Stomach (tissue), 9 donors: ENCODE measurements around the gene CLEC1A. TPM values are rescaled to one million over a fixed set of nuclear protein-coding genes. Genes with fewer than 3 reads are reported as not detected.
"Not testable (repeated sequence)": the region's sequence is repeated elsewhere in the genome, so short reads cannot be mapped to it uniquely, and the experiment has no call there.

Experiments
- DNase-seq, 2 donors: peaks; one replicate each; pipeline versions ENCODE4 v3.0.0 to v3.0.0-alpha.2; 2013 to 2019
- H3K27ac ChIP-seq, 5 donors: fragments of 200-600 bp in 4 of 5; sonication (generic) in 4 of 5; one replicate each; pipeline ENCODE4 v1.5.1; 2013 to 2019; ENCODE audit warnings: mild to moderate bottlenecking in 1 of 5, moderate library complexity in 1 of 5
- H3K27me3 ChIP-seq, 3 donors: fragments of 200-600 bp; sonication (generic); one replicate each; pipeline ENCODE4 v1.5.1; 2017 to 2019; ENCODE audit warnings: mixed run types in 1 of 3
- H3K36me3 ChIP-seq, 4 donors: fragments of 200-600 bp; sonication (generic); 1 replicate in 3 of 4; 2 replicates in 1 of 4; pipeline ENCODE4 v1.5.1; 2016 to 2019
- H3K4me1 ChIP-seq, 4 donors: fragments of 200-600 bp; sonication (generic); one replicate each; pipeline ENCODE4 v1.5.1; 2016 to 2019
- H3K4me3 ChIP-seq, 4 donors: fragments of 200-600 bp; sonication (generic) in 3 of 4; one replicate each; pipeline ENCODE4 v1.5.1; 2016 to 2019; ENCODE audit warnings: mild to moderate bottlenecking in 1 of 4
- H3K9me3 ChIP-seq, 4 donors: fragments of 200-600 bp; sonication (generic); one replicate each; pipeline ENCODE4 v1.5.1; 2016 to 2019
- EP300 ChIP-seq: sonication (generic); formaldehyde crosslinking; IDR thresholded peaks from one replicate; pipeline ENCODE4 v1.6.1; 2017; ENCODE audit warnings: antibody characterized with exemption
- POLR2A ChIP-seq, 4 donors: fragments of 450-650 bp; IDR thresholded peaks; one replicate each; pipeline ENCODE4 v1.6.1; 2016; ENCODE audit warnings: antibody characterized with exemption in 4 of 4, control low read depth in 2 of 4, mild to moderate bottlenecking in 1 of 4, moderate library complexity in 1 of 4
- POLR2AphosphoS5 ChIP-seq, 3 donors: sonication (generic); formaldehyde crosslinking; IDR thresholded peaks; one replicate each; pipeline ENCODE4 v1.6.1; 2016; ENCODE audit warnings: antibody characterized with exemption in 3 of 3
- WGBS, 5 donors: extraction: QIAGEN DNeasy Blood & Tissue Kit in 3 of 5; methylation state at CpG; one replicate each; pipeline versions ENCODE4 v1.1.5 to v1.1.7; 2013 to 2018; 5-methylcytosine and 5-hydroxymethylcytosine counted together
- intact Hi-C: fragments of 100-400 bp; cut with DNase I; formaldehyde crosslinking; loops from one replicate; pipeline ENCODE4 v1.15.1; 2023; ENCODE audit warnings: low total_unique reads
- polyA plus RNA-seq, 3 donors: library from polyadenylated mRNA; stranded (reverse); fragments of 200-250 nt; gene quantifications; one replicate each; pipeline ENCODE4 v1.2.3, GENCODE V29; 2013
- total RNA-seq, 5 donors: library from RNA; depleted of rRNA; stranded (reverse); fragments of >200 nt; gene quantifications; one replicate each; pipeline versions ENCODE4 v1.1.0 to v1.2.3, GENCODE V29; 2014 to 2016
- TF ChIP-seq, protein P1 (sequence below), 7 experiments: fragments of 450-650 bp in 4 of 7; fragments of 200-600 bp in 3 of 7; sonication (generic) in 3 of 7; IDR thresholded peaks; one replicate each; pipeline ENCODE4 v1.5.1; 2016 to 2019; ENCODE audit warnings: antibody characterized with exemption in 7 of 7, control low read depth in 2 of 7, mild to moderate bottlenecking in 1 of 7
- donor health status: healthy with polysubstance abuse.
- donor health status: Bipolar disorder and iron deficiency.
- donor health status: healthy.

CLEC1A gene
- total and polyA plus RNA-seq, 8 donors = 0.46 to 4.6 (median 0.96) TPM; not detected in 2

DNA sequence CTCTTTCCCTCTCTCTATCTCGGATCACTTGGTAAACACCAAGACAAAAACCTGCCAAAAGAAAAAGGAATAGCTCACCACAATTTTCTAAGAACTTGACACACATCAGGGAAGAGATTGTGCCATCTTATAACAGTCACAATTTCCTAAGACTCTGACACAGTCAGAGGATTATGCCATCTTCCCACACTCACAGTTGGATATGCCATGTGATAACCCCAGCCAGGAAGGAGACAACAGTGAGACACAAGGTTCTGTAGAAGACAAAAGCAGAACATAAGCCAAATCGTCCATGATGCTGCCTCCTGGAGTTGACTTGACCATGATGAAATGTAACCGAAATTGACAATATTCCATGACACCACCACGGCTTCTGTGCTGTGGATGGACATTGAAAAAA is 71.1 kb downstream of the CLEC1A start:
- no peak overlapping the region for H3K4me3 ChIP-seq
- H3K36me3 ChIP-seq = no peaks in the 10 kb centered on the region
- peak overlapping the region in 1 of 5 donors; percentile 14 for H3K27ac ChIP-seq
- TF ChIP-seq POLR2AphosphoS5 (IDR thresholded peaks at IDR 0.05) (no peak), EP300 (no peak)
- no peaks in the 10 kb centered on the region for H3K4me1 ChIP-seq
- 55 to 65% (median 57%) methylated on average over 4 of the region's 4 CpGs for WGBS, 5 donors
- no peaks in the 10 kb centered on the region for H3K27me3 ChIP-seq
- no peak for DNase-seq
- H3K9me3 ChIP-seq = no peaks in the 10 kb centered on the region
- intact Hi-C loops = no loop called here

DNA sequence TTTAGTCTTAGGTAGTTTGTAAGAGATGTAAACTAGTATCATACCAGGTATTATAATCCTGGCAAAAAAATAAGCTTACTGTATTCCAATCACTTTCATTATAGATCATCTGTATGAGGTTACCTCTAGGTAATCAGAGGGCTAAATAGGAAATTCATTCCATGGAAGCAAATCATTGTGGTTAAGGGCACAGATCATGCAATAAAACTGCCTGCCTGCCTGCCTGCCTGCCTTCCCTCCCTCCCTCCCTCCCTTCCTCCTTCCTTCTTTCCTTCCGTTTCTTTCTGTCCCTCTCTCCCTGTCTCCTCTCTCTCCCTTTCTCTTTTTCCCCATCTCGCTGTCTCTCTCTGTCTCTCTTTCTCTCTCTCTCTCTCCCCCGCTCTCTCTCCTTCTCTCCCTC is 71.5 kb downstream of the CLEC1A start:
- intact Hi-C loops = no loop called here

DNA sequence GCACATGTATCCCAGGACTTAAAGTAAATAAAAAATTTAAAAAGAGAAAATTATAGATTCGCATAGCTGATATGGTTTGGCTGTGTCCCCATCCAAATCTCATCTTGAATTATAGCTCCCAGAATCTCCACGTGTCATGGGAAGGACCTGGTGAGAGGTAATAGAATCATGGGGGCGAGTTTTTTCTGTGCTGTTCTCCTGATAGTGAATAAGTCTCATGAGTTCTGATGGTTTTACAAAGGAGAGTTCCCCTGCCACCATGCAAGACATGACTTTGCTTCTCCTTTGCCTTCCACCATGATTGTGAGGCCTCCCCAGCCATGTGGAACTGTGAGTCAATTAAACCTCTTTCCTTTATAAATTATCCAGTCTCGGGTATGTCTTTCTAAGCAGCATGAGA is 72.1 kb downstream of the CLEC1A start:
- WGBS, 5 donors = 80 to 93% (median 85%) methylated on average over 4 of the region's 4 CpGs
- H3K27ac ChIP-seq, H3K9me3 ChIP-seq, intact Hi-C loops, H3K4me1 ChIP-seq, H3K27me3 ChIP-seq, H3K36me3 ChIP-seq, DNase-seq, H3K4me3 ChIP-seq: not testable (repeated sequence)

More for the DNA sequence above, 71.5 kb downstream of the CLEC1A start:
- no peak for DNase-seq
- Histone ChIP-seq H3K27me3 (no peaks in the 10 kb centered on the region), H3K9me3 (no peaks in the 10 kb centered on the region), H3K4me3 (no peak overlapping the region), H3K4me1 (no peaks in the 10 kb centered on the region), H3K36me3 (no peaks in the 10 kb centered on the region), H3K27ac (peak overlapping the region in 1 of 5 donors; percentile 14)
- TF ChIP-seq, protein P1, sequence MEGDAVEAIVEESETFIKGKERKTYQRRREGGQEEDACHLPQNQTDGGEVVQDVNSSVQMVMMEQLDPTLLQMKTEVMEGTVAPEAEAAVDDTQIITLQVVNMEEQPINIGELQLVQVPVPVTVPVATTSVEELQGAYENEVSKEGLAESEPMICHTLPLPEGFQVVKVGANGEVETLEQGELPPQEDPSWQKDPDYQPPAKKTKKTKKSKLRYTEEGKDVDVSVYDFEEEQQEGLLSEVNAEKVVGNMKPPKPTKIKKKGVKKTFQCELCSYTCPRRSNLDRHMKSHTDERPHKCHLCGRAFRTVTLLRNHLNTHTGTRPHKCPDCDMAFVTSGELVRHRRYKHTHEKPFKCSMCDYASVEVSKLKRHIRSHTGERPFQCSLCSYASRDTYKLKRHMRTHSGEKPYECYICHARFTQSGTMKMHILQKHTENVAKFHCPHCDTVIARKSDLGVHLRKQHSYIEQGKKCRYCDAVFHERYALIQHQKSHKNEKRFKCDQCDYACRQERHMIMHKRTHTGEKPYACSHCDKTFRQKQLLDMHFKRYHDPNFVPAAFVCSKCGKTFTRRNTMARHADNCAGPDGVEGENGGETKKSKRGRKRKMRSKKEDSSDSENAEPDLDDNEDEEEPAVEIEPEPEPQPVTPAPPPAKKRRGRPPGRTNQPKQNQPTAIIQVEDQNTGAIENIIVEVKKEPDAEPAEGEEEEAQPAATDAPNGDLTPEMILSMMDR (IDR thresholded peaks at IDR 0.05) = no peak
- no peak for TF ChIP-seq POLR2A (IDR thresholded peaks at IDR 0.05)
- TF ChIP-seq EP300 = no peak
- no peak for TF ChIP-seq POLR2AphosphoS5 (IDR thresholded peaks at IDR 0.05)
- 73 to 81% (median 79%) methylated on average over 3 of the region's 3 CpGs for WGBS, 5 donors

DNA sequence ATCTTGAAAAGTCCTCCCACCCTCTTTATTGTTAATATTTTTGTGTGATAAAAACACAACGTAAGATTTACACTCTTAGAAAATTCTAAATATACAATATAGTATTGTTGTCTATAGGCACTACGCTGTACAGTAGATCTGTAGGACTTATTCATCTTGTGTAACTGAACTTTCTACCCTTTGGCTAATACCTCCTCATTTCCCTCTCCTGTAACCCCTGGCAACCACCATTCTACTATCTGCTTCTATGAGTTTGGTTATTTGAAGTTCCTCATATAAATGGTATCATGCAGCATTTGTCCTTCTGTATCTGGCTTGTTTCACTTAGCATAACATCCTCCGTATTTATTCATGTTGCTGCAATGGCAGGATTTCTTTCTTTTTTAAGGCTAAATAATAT is 73.5 kb downstream of the CLEC1A start:
- H3K27ac ChIP-seq = no peak overlapping the region
- intact Hi-C loops = no loop called here

DNA sequence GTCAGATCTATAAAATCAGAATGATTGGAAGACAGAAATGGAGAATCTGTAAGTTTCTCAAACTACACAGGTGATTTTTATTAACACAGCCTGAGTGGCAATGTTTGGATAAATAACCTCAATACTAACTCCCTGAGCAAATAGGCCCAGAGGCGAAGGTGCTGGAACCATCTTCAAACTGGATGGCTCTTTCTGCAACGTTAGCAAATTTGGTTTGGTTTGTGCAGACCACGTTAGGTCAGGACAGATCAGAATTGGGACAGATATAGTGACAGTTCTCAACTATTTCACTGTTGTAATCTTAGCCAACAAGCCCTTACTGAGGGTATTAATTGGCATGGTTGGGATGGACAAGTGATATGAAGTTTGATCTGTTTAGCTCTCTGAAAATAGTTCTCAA is 77.4 kb downstream of the CLEC1A start:
- WGBS, 5 donors = 53 to 83% (median 77%) methylated on average over 3 of the region's 3 CpGs
- H3K4me3 ChIP-seq = no peak overlapping the region
- intact Hi-C loops = no loop called here
- no peaks in the 10 kb centered on the region for H3K27me3 ChIP-seq
- TF ChIP-seq POLR2A (IDR thresholded peaks at IDR 0.05) = no peak
- no peak for TF ChIP-seq EP300
- TF ChIP-seq, protein P1 (IDR thresholded peaks at IDR 0.05) = no peak
- no peak for TF ChIP-seq POLR2AphosphoS5 (IDR thresholded peaks at IDR 0.05)
- no peaks in the 10 kb centered on the region for H3K9me3 ChIP-seq
- DNase-seq = no peak
- H3K36me3 ChIP-seq = no peaks in the 10 kb centered on the region
- no peak overlapping the region for H3K27ac ChIP-seq
- peaks cover 0 to 11% (median 2%) of the 10 kb centered on the region in 4 donors for H3K4me1 ChIP-seq

More for the DNA sequence above, 73.5 kb downstream of the CLEC1A start:
- Histone ChIP-seq H3K4me3 (no peak overlapping the region), H3K27me3 (no peaks in the 10 kb centered on the region), H3K36me3 (no peaks in the 10 kb centered on the region), H3K4me1 (no peaks in the 10 kb centered on the region), H3K9me3 (no peaks in the 10 kb centered on the region)
- 59 to 91% (median 90%) methylated on average over 3 of the region's 3 CpGs for WGBS, 5 donors
- TF ChIP-seq POLR2A (IDR thresholded peaks at IDR 0.05) (no peak), EP300 (no peak), POLR2AphosphoS5 (IDR thresholded peaks at IDR 0.05) (no peak)
- TF ChIP-seq, protein P1 (IDR thresholded peaks at IDR 0.05) = no peak
- DNase-seq = no peak

Other genes with a start within 250 kb of the CLEC1A start
- 10 to 100 TPM in 2 of 5 donors, 1 to 10 TPM in 1, under 1 TPM in 2; 0.87 to 30.1 (median 1.2) TPM for gene CLEC2B, start 229.6 kb downstream of the CLEC1A start, total RNA-seq
- 10 to 100 TPM in 2 of 3 donors, 1 to 10 TPM in 1; 8.6 to 10.8 (median 10.7) TPM for gene CLEC2B, start 229.6 kb downstream of the CLEC1A start, polyA plus RNA-seq
- gene KLRF2, start 217.5 kb downstream of the CLEC1A start, total RNA-seq = not detected
- not detected for gene KLRF2, start 217.5 kb downstream of the CLEC1A start, polyA plus RNA-seq
- gene CLEC2A, start 166.6 kb downstream of the CLEC1A start, total RNA-seq = not detected
- not detected for gene CLEC2A, start 166.6 kb downstream of the CLEC1A start, polyA plus RNA-seq
- gene CLEC12A, start 127.6 kb downstream of the CLEC1A start, total RNA-seq = 1 to 10 TPM in 1 of 5 donors, under 1 TPM in 1, not detected in 3; 0.43 to 1.1 TPM
- 1 to 10 TPM in 1 of 3 donors, under 1 TPM in 1, not detected in 1; 0.60 to 2.1 TPM for gene CLEC12A, start 127.6 kb downstream of the CLEC1A start, polyA plus RNA-seq
- under 1 TPM in 1 of 5 donors, not detected in 4; 0.92 TPM for gene CLEC1B, start 99.9 kb downstream of the CLEC1A start, total RNA-seq
- gene CLEC1B, start 99.9 kb downstream of the CLEC1A start, polyA plus RNA-seq = not detected
- gene CLEC12B, start 88.4 kb downstream of the CLEC1A start, total RNA-seq = under 1 TPM in 1 of 5 donors, not detected in 4; 0.37 TPM
- not detected for gene CLEC12B, start 88.4 kb downstream of the CLEC1A start, polyA plus RNA-seq
- gene CLEC9A, start 68.3 kb downstream of the CLEC1A start, total RNA-seq = 1 to 10 TPM in 1 of 5 donors, not detected in 4; 2.6 TPM
- gene CLEC9A, start 68.3 kb downstream of the CLEC1A start, polyA plus RNA-seq = under 1 TPM in 1 of 3 donors, not detected in 2; 0.20 TPM
- gene CLEC7A, start 31.2 kb upstream of the CLEC1A start, total RNA-seq = 10 to 100 TPM in 2 of 5 donors, 1 to 10 TPM in 1, under 1 TPM in 1, not detected in 1; 0.87 to 20.1 (median 12.5) TPM
- 1 to 10 TPM; 1.9 to 4.2 (median 2.1) TPM for gene CLEC7A, start 31.2 kb upstream of the CLEC1A start, polyA plus RNA-seq
- 1 to 10 TPM in 2 of 5 donors, under 1 TPM in 1, not detected in 2; 0.55 to 4.5 (median 3.8) TPM for gene OLR1, start 73.1 kb upstream of the CLEC1A start, total RNA-seq
- 1 to 10 TPM in 2 of 3 donors, under 1 TPM in 1; 0.48 to 7.4 (median 5.7) TPM for gene OLR1, start 73.1 kb upstream of the CLEC1A start, polyA plus RNA-seq
- gene TMEM52B, start 80.0 kb upstream of the CLEC1A start, total RNA-seq = under 1 TPM in 2 of 5 donors, not detected in 3; 0.14 to 0.89 TPM
- gene TMEM52B, start 80.0 kb upstream of the CLEC1A start, polyA plus RNA-seq = 1 to 10 TPM in 1 of 3 donors, under 1 TPM in 1, not detected in 1; 0.31 to 1.4 TPM
- gene GABARAPL1, start 113.9 kb upstream of the CLEC1A start, total RNA-seq = 100 to 1,000 TPM in 2 of 5 donors, 10 to 100 TPM in 3; 28.4 to 116 (median 91.0) TPM
- 100 to 1,000 TPM in 2 of 3 donors, 10 to 100 TPM in 1; 63.5 to 133 (median 126) TPM for gene GABARAPL1, start 113.9 kb upstream of the CLEC1A start, polyA plus RNA-seq
- 10 to 100 TPM in 1 of 5 donors, 1 to 10 TPM in 1, under 1 TPM in 2, not detected in 1; under 0.01 to 15.4 (median 1.4) TPM for gene KLRD1, start 208.9 kb upstream of the CLEC1A start, total RNA-seq
- 1 to 10 TPM in 1 of 3 donors, under 1 TPM in 2; 0.48 to 1.5 (median 0.50) TPM for gene KLRD1, start 208.9 kb upstream of the CLEC1A start, polyA plus RNA-seq